Panc1 (cell line): Measurements from ENCODE around the gene AANAT.

Source experiments
- POLR2AphosphoS5 ChIP-seq: IDR thresholded peaks from 2 replicates; pipeline ENCODE4 v1.6.1; 2012; ENCODE audit warnings: mild to moderate bottlenecking, low read depth, low read length, moderate library complexity
- TF ChIP-seq, protein P1 (sequence below): fragments of 450-650 bp; IDR thresholded peaks from 2 replicates; pipeline ENCODE4 v1.5.1; 2017; ENCODE audit warnings: mild to moderate bottlenecking

GRCh38 chr17:76512366-76513305 lies 45.2 kb downstream of the AANAT start:
- no peak for TF ChIP-seq POLR2AphosphoS5
- TF ChIP-seq, protein P1, sequence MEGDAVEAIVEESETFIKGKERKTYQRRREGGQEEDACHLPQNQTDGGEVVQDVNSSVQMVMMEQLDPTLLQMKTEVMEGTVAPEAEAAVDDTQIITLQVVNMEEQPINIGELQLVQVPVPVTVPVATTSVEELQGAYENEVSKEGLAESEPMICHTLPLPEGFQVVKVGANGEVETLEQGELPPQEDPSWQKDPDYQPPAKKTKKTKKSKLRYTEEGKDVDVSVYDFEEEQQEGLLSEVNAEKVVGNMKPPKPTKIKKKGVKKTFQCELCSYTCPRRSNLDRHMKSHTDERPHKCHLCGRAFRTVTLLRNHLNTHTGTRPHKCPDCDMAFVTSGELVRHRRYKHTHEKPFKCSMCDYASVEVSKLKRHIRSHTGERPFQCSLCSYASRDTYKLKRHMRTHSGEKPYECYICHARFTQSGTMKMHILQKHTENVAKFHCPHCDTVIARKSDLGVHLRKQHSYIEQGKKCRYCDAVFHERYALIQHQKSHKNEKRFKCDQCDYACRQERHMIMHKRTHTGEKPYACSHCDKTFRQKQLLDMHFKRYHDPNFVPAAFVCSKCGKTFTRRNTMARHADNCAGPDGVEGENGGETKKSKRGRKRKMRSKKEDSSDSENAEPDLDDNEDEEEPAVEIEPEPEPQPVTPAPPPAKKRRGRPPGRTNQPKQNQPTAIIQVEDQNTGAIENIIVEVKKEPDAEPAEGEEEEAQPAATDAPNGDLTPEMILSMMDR = no peak
